AG04449 (cell line): ENCODE results near the gene CRIP3.

ENCODE experiments used
- CTCF ChIA-PET: fragments of 350-600 bp; formaldehyde crosslinking; extraction: SDS; loops from one replicate; lab custom pipeline; 2021; ENCODE audit warnings: antibody characterized with exemption; lab: Yijun Ruan, JAX
- POLR2A ChIA-PET: fragments of 400-600, 350-600 bp; formaldehyde crosslinking; extraction: SDS; loops from one replicate; lab custom pipeline; 2020; ENCODE audit warnings: antibody characterized with exemption, inconsistent platforms; lab: Yijun Ruan, JAX
- DNase-seq: peaks from one replicate; pipeline ENCODE4 v3.0.0-alpha.2; 2010; ENCODE audit warnings: low read depth, low spot score
- H3K4me3 ChIP-seq: 2 replicates; pipeline ENCODE4 v1.5.1; 2011; ENCODE audit warnings: low read depth, mild to moderate bottlenecking, control low read depth, low read length
- TF ChIP-seq, protein P1 (sequence below): IDR thresholded peaks from one replicate; pipeline ENCODE4 v1.5.1; 2011; ENCODE audit warnings: mild to moderate bottlenecking, moderate library complexity, low read length, control low read depth, inconsistent platforms; ENCODE audit not compliant: insufficient read depth; ENCODE audit errors: missing control alignments

CRIP3 gene

DNA sequence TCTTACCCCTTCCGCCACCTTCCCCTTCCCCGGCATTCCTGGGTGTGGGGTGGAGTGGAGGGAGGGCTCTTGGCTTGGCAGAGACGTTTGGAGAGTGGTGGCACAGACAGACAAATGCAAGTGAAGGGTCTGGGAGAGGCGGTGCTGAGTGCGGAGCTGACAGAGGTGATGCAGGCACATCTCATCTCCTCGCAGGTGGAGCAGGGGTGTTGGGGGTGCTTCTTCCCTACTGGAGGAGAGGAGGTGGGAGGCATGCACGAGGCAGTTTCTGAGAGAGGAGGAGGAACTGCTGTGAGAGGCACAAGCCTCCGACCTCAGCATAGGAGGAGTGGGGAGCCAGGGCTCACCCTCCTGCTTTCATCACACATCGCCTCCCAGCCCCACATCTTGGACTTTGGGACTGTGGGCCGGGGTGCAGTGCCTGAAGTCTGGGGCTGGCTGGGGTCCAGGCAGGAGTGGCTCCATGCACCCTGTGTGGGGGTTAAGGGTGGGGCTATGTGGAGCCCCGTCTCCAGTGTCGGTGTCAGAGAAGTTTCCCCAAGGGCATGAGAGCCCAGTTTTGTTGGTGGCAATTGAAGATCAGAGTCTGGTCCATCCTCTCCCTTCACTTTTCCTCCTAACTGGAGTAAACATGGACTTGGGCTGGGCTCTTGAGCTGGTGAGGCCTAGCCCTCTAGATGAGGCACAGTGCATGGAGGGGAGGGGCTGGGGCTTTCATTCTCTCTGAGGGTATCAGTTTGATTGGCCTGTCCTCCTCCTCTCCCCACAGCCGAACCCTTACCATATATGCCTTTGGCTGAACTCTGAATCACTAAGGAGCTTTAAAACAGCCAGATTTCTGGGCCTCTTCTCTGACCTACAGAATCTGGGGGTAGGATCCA is 30.7 kb downstream of the CRIP3 start:
- ChIA-PET CTCF (interaction anchor here (0.7 to 1.4 kb wide), 5 partner anchors 9 to 229 kb away, joined by 3 to 5 read pairs (median 3); no protein-coding TSS in a partner anchor), POLR2A (no interaction called here)
- TF ChIP-seq, protein P1, sequence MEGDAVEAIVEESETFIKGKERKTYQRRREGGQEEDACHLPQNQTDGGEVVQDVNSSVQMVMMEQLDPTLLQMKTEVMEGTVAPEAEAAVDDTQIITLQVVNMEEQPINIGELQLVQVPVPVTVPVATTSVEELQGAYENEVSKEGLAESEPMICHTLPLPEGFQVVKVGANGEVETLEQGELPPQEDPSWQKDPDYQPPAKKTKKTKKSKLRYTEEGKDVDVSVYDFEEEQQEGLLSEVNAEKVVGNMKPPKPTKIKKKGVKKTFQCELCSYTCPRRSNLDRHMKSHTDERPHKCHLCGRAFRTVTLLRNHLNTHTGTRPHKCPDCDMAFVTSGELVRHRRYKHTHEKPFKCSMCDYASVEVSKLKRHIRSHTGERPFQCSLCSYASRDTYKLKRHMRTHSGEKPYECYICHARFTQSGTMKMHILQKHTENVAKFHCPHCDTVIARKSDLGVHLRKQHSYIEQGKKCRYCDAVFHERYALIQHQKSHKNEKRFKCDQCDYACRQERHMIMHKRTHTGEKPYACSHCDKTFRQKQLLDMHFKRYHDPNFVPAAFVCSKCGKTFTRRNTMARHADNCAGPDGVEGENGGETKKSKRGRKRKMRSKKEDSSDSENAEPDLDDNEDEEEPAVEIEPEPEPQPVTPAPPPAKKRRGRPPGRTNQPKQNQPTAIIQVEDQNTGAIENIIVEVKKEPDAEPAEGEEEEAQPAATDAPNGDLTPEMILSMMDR, result no peak
- H3K4me3 ChIP-seq, result no peak overlapping the region
- no peak for DNase-seq

DNA sequence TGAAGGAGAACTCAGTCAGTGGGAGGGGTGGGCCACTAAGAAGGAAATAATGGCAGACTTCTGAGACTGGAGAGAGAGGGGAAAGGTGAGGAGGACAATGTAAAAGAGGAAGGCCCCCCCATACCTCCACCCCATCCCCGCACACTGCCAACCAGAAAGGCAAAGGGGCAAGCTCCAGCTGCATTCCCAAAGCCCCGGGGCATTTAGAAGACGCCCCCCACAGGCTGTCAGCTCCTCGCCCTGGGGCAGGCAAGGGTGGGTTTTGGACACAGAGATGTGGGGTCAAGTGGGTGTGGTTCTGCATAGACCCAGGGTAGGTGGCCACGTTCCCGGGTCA is 31.4 kb downstream of the CRIP3 start:
- H3K4me3 ChIP-seq, result no peak overlapping the region
- ChIA-PET CTCF (interaction anchor here (1.4 kb wide), 1 partner anchor 47 kb away, joined by 3 read pairs; no protein-coding TSS in a partner anchor), POLR2A (no interaction called here)
- TF ChIP-seq, protein P1, result no peak
- DNase-seq, result no peak

DNA sequence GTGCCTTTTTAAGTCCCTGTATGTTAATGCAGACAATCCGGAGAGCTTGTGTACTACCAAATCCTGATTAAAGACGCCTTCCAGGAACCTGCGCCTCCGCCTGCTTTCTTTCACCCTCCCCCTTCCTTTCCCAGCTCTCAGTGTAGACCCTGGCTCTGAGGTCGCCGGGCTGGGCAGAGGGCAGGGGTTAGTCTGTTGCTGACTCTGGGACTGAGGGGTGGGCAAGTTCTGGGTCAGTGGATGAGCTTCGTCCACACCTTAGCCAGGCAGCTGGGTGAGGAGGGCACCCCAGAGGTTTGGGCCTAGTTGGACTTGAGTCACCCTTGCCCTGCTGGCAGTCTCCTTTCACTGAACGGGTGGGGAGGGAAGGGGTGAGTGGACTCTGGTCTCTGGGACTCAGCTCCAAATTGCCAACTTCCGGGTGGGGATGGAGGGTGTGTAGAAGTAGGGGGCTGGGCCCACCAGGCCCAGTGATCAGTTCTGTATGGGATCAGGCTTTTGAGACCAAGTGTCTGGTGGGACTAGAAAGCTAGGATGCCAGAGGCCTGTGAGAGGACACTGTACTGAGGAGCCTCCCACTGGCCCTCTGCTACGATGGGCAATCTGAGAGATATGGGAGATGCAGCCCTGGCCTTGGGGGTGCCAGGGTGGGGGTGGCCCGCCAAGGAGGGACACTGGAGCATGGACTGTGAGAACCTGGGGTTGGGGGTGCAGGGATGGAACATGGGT is 31.9 kb downstream of the CRIP3 start:
- no peak overlapping the region for H3K4me3 ChIP-seq
- DNase-seq, result no peak
- TF ChIP-seq, protein P1, result no peak
- CTCF ChIA-PET, result no interaction called here
- POLR2A ChIA-PET, result no interaction called here

DNA sequence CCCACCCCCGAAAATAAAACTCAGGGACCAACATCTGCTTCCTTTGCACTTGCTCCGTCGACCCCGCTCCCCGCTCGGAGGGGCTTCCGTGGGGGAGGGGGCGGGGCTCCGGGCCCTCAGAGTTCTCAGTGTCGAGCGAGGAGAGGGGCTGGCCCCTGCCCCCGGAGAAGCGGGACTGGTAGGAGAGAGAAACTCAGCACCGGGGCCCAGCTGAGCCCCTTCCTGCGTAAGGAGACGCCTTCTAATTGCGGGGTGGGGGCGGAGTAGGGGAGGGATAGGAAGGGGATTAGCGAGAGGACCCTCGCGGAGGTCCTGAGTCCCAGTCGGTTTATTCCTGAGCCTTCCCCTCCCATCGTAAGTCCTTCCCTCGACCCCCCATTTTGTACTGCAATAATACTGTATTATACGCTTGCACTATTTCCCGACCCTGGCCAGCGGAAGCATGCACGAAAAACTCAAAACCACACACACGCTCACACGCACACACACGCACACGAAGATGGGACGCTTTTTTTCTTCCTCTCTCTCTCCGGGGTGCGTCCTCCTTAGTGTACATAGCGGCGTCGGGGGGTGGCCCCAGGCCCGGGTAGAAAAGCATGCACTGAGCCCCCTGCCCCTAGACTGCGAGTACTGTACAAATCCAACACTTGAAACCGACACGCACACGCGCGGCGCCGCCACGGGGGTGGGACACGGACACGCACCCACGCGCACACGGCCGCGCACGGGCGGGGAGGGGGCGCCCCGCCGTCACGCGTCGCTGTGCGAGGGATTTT is 32.6 kb downstream of the CRIP3 start:
- TF ChIP-seq, protein P1, result no peak
- ChIA-PET CTCF (interaction anchor here (1.1 kb wide), 1 partner anchor 59 kb away, joined by 5 read pairs; no protein-coding TSS in a partner anchor), POLR2A (no interaction called here)
- DNase-seq, result no peak
- H3K4me3 ChIP-seq, result no peak overlapping the region

DNA sequence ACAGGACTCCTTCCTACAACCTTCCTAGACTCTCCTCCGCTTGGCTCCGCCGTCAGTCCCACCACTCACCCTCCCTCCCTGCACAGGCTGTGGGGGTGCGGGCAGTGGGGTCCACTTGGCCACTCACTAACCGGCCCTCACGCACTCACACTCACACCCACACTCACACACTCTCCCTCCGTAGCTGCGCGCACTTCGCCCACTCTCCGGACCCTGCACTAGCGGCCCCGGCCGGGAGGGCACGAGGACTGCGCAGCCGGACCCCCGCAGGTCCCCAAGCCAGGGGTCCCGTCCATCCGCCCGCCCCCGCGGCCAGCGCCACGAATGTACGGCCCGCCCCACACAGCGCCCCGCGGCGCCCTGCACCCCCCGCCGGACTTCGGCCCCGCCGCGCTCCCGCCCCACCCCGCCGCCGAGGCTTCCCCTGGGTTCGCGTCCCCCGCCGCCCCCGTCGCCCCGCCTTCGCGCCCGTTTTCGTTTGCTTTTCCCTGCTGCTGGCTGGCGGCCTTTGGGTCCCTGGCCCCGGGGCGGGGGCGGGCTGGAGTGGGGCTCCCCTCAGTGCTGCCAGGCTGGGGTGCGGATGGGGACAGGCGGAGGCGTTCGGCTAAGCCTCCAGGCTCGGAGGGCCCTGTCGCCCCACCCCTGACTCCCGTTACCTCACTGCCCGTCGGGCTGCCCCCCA is 33.6 kb downstream of the CRIP3 start:
- H3K4me3 ChIP-seq, result peak overlapping the region; percentile 48
- DNase-seq, result no peak
- TF ChIP-seq, protein P1, result no peak
- ChIA-PET POLR2A (no interaction called here), CTCF (interaction anchor here (1.1 kb wide), 1 partner anchor 60 kb away, joined by 5 read pairs; no protein-coding TSS in a partner anchor)
